ENCODE results near the gene CAMK2N1.
"Not testable (repeated sequence)": the region's sequence is repeated elsewhere in the genome, so short reads cannot be mapped to it uniquely, and the experiment has no call there.

The CAMK2N1 gene

DNA sequence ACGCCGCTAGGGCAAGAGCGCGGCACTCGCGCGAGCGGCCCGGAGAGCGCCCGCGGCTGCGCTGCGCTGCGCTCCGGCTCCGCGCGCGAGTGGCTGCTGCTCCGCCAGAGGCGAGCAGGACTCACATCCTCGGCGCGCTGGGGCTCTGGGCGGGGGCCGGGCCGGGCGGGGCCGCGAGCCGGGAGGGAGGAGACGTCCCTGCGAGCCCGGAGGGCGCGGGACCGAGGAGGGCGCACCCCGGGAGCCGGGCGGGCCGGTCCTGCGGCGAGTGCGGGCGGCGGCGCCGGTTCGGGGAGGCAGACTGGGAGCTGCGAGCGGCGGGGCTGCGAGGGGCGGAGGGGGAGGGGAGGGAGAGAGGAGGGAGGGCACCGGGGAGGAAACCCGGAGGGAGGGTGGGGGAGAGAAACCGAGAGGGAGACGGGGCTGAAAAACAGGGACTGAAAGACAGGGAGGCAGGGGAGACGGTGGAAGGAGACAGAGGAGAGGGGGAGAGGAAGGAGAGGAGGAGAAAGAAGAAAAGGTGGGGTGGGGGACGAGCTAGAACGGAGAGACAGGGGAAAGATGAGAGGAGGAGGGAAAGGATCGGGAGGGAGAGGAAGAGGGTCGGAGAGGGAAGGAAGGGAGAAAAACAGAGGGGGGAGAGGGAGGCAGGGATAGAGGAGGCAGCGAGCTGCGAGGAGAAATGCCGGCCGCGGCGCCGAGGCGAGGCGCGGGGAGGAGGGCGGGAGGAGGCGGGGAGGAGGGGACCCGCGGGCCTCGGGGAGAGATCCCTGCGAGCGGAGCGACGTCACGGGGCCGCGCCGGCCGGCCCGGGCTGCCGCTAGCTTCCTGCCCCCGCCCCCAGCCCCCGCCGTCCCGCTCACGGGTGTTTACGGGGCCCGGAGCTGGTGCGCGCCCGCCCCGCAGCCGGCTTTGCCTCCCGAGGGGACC is at the start of gene CAMK2N1:
CAMK2N1 (minus strand) TSS at position 684 of the 930 bp plus-strand sequence. CDS start 831 bp downstream, outside the sequence.
- peak; percentile 63 for DNase-seq

GRCh38 chr1:20534659-20535417 is 48.8 kb upstream of the CAMK2N1 start:
- DNase-seq: no peak

DNA sequence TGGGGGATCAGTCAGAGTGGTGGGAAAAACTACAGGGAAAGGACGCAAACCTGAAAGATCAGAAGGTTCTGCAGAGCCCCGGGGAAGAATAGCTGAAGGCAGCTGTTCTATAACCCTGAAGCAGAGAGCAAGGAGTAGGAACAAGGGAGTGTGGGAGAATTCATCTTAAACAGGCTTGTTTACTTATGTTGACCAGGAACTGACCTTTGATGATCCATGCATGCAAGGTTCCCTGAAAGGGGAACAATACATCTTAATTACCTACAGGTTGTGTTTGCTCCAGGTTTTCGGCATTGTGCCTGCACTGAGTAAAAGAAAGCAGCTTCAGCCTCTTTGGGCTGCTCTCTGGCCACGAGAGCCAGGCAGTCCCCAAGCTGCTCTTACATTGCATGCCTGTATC is 47.6 kb upstream of the CAMK2N1 start:
- peak; percentile 25 for DNase-seq

GRCh38 chr1:20530901-20531300 is 44.9 kb upstream of the CAMK2N1 start:
- peak; percentile 13 for DNase-seq

GRCh38 chr1:20530306-20530705 is 44.3 kb upstream of the CAMK2N1 start:
- DNase-seq: peak; percentile 47

DNA sequence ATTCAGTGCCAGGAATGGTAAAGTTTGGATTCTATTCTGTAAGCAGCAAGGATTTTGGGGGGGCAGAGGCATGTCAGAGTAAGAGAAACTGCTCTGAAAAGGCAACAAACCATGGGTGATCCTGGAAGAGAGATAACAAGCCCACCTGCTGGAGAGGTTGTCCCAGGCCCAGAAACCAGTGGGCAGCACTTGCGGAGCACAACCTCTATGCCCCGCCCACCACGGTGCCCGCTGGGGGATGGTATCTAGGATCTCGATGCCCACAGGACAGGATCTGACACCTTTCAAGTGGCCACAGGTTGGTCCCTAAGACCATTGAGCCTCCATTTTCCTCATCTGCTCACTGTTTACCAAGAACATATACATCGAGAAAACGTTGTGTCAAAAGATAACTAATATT is 42.2 kb upstream of the CAMK2N1 start:
- no peak for DNase-seq

DNA sequence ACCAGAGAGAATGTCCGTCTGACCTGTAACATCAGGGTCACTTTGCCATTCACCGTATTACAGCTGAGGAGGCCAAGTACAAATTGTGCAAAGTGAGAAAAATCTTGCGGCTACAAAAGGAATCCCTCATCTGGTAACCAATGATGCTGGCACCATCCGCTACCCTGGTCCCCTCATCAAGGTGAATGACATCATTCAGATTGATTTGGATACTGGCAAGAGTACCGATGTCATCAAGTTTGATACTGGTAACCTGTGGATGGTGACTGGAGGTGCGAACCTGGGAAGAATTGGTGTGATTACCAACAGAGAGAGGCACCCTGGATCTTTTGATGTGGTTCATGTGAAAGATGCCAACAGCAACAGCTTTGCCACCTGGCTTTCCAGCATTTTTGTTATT is 40.3 kb upstream of the CAMK2N1 start:
- no peak for DNase-seq

- peak; percentile 50 for DNase-seq
These were observed 36.2 kb upstream of the CAMK2N1 start for GRCh38 chr1:20521960-20522861.

GRCh38 chr1:20519609-20520262 is 33.7 kb upstream of the CAMK2N1 start:
- DNase-seq: not testable (repeated sequence)

GRCh38 chr1:20511518-20512428 is 25.8 kb upstream of the CAMK2N1 start:
- DNase-seq: no peak

GRCh38 chr1:20508411-20508771 is 22.4 kb upstream of the CAMK2N1 start:
- no peak for DNase-seq

GRCh38 chr1:20507564-20508410 is 21.8 kb upstream of the CAMK2N1 start, which contains the start of gene MUL1:
Gene MUL1, minus strand, starts transcription at chr1:20508151. Its CDS starts 127 bp downstream, at chr1:20508024.
- peak; percentile 87 for DNase-seq

GRCh38 chr1:20507248-20507563 is 21.2 kb upstream of the CAMK2N1 start:
- DNase-seq: no peak

GRCh38 chr1:20505488-20505887 is 19.5 kb upstream of the CAMK2N1 start:
- no peak for DNase-seq

GRCh38 chr1:20500716-20501115 is 14.7 kb upstream of the CAMK2N1 start:
- DNase-seq: no peak

DNA sequence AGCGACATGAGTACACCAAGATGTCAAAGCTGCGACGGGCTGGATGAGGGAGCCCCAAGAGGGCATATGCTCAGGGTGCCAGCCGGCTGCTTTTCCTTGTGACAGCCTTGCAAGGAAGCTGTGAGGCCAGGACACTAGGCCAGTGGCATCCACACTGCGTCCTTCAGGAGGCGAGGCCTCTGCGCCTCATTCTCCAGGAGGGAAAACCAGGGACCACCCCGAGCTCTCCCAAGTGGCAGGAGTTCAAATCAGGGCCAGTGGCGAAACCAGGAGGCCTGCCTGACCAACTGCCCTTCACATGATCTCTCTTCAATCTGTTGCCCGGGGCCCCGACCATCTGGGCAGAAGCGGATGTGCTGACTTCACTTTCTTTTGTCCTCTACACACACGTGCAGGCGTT is 13.7 kb upstream of the CAMK2N1 start:
- DNase-seq: no peak

GRCh38 chr1:20499105-20499504 is 13.1 kb upstream of the CAMK2N1 start:
- no peak for DNase-seq

DNA sequence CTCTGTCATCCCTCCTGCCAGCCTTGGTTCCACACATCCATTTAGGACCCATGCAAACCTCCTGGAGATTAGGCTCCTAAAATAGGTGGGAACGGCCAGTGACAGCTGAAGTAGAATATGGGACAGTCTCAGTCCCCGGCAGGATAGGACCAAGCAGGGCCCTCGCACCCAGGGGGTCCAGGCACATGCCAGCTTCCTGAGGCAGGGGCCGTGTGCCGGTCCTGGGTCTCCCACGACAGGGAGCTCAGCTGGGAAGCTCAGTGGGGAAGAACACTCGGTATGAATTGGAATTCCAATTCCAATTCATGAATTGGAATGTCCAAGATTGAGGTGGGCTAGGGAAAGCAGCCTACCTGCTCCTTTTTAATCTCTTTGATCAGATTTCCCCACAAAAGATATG is 12.1 kb upstream of the CAMK2N1 start:
- DNase-seq: no peak

DNA sequence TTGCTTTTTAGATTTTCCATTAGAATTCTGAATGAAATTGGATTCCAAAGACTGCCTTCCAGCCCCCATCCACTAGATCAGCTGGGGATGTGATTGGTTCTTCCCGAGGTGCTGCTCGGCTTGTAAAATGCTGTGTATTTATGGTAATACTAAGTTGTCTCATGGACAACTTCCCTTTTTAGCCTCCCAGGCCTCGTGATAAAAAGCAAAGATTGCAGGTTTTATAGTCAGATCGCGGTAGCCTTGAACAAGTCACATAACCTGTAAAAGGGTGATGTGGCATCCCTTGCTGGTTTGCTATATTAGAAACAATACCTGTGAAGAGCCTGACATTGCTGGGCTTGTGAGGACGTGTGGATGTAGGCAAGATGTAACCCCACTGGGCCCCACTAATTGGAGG is 11.5 kb upstream of the CAMK2N1 start:
- DNase-seq: no peak

DNA sequence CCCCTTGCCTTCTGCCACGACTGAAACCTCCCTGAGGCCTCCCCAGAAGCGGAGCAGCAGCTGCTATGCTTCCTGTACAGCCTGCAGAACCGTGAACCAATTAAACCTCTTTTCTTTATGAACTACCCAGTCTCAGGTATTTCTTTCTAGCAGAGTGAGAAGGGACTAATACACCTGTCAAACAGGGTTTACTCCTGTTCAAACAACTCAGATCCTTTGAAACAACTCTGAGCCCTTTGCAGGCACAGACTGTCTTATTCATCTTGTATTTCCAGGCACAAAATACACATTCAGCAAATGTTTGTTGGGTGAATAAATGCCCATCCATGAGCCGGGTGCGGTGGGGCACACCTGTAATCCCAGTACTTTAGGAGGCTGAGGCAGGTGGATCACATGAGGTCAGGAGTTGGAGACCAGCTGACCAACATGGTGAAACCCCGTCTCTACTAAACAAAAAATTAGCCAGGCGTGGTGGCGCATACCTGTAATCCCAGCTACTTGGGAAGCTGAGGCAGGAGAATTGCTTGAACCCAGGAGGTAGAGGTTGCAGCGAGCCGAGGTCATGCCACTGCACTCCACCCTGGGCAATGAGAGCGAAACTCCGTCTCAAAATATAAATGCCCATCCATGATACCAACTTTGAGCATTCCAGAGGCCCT is 10.8 kb upstream of the CAMK2N1 start:
- not testable (repeated sequence) for DNase-seq

All from NCI-H146 (cell line).